A549 (cell line): ENCODE measurements around the gene TMTC2. TPM values are rescaled to one million over a fixed set of nuclear protein-coding genes. Genes with fewer than 3 reads are reported as not detected.

Experiments
- ATAC-seq, 2 experiments: fragments of 200-7000 bp in 1 of 2; fragments of >200 bp in 1 of 2; cut with Nextera tagmentation in 1 of 2; cut with Tn5 transposase in 1 of 2; 3 replicates each; pipeline versions ENCODE4 v1.8.0 to v1.9.1; 2018 to 2020; ENCODE audit warnings: mild to moderate bottlenecking in 1 of 2, moderate library complexity in 1 of 2
- CTCF ChIA-PET: fragments of 300-600 bp; sonication (Branson Sonifier 250); formaldehyde crosslinking; extraction: SDS; loops from one replicate; lab custom pipeline; 2021; ENCODE audit warnings: antibody characterized with exemption, inconsistent platforms; lab: Yijun Ruan, JAX
- POLR2A ChIA-PET: fragments of 350-600 bp; formaldehyde crosslinking; extraction: SDS; loops from one replicate; lab custom pipeline; 2021; ENCODE audit warnings: antibody characterized with exemption, inconsistent platforms; lab: Yijun Ruan, JAX
- DNase-seq, 2 experiments: peaks; one replicate each; pipeline versions ENCODE4 v3.0.0 to v3.0.0-alpha.2; 2011 to 2016; ENCODE audit warnings: low read depth in 1 of 2, low spot score in 1 of 2
- FAIRE-seq: peaks from 2 replicates; lab custom pipeline; 2011; peaks lifted over from hg19 to GRCh38; lab: Jason Lieb, UNC
- H3K27ac ChIP-seq, 2 experiments: fragments of >200 bp; sonication (Bioruptor Twin); formaldehyde crosslinking; 3 replicates each; pipeline ENCODE4 v1.5.1; 2016 to 2017
- H3K4me1 ChIP-seq: fragments of >200 bp; sonication (Bioruptor Twin); formaldehyde crosslinking; 3 replicates; pipeline ENCODE4 v1.6.1; 2016
- H3K4me2 ChIP-seq: fragments of >200 bp; sonication (Bioruptor Twin); formaldehyde crosslinking; 3 replicates; pipeline ENCODE4 v1.6.1; 2016
- H3K4me3 ChIP-seq: fragments of >200 bp; sonication (Bioruptor Twin); formaldehyde crosslinking; 3 replicates; pipeline ENCODE4 v1.5.1; 2016
- H3K9me3 ChIP-seq: fragments of >200 bp; sonication (Bioruptor Twin); formaldehyde crosslinking; 3 replicates; pipeline ENCODE4 v1.6.1; 2016
- ATOH8 ChIP-seq: fragments of 250-450 bp; sonication (Bioruptor Pico); IDR thresholded peaks from 2 replicates; pipeline ENCODE4 v1.5.0; 2020; ENCODE audit warnings: low read depth, mild to moderate bottlenecking, moderate library complexity
- CBX2 ChIP-seq: fragments of 200-600 bp; sonication (generic); IDR thresholded peaks from 2 replicates; pipeline ENCODE4 v1.6.1; 2016; ENCODE audit warnings: low read depth, mild to moderate bottlenecking, borderline replicate concordance
- CBX8 ChIP-seq: fragments of 200-600 bp; sonication (generic); IDR thresholded peaks from 2 replicates; pipeline ENCODE4 v1.6.1; 2016
- CEBPB ChIP-seq, 2 experiments: fragments of >200 bp in 1 of 2; sonication (Bioruptor Twin) in 1 of 2; formaldehyde crosslinking in 1 of 2; IDR thresholded peaks; 2 replicates each; pipeline ENCODE4 v1.6.1; 2012 to 2016
- CHD2 ChIP-seq: fragments of 150-350 bp; IDR thresholded peaks from 2 replicates; pipeline ENCODE4 v1.6.1; 2014; ENCODE audit warnings: low read length; ENCODE audit not compliant: partially characterized antibody
- EHF ChIP-seq: fragments of 250-450 bp; sonication (Bioruptor Pico); IDR thresholded peaks from 2 replicates; pipeline ENCODE4 v1.5.0; 2020; ENCODE audit warnings: mild to moderate bottlenecking
- EP300 ChIP-seq, 2 experiments: fragments of >200 bp; sonication (Bioruptor Twin); formaldehyde crosslinking; IDR thresholded peaks; 2 replicates in 1 of 2; 3 replicates in 1 of 2; pipeline ENCODE4 v1.6.1; 2016 to 2017
- FOXS1 ChIP-seq: fragments of 250-450 bp; sonication (Bioruptor Pico); IDR thresholded peaks from 2 replicates; pipeline ENCODE4 v1.5.0; 2020; ENCODE audit warnings: mild to moderate bottlenecking, moderate library complexity
- HMGXB4 ChIP-seq: fragments of 250-450 bp; sonication (Bioruptor Pico); IDR thresholded peaks from 2 replicates; pipeline ENCODE4 v1.5.0; 2021; ENCODE audit warnings: mild to moderate bottlenecking, moderate library complexity, borderline replicate concordance
- HOXB13 ChIP-seq: fragments of 250-450 bp; sonication (Bioruptor Pico); IDR thresholded peaks from 2 replicates; pipeline ENCODE4 v1.5.0; 2020; ENCODE audit warnings: low read depth, mild to moderate bottlenecking, moderate library complexity
- KDM1A ChIP-seq: fragments of 200-600 bp; sonication (generic); IDR thresholded peaks from 2 replicates; pipeline ENCODE4 v1.6.1; 2016; ENCODE audit warnings: low read depth, mild to moderate bottlenecking
- KDM5A ChIP-seq: fragments of 200-600 bp; sonication (generic); IDR thresholded peaks from 2 replicates; pipeline ENCODE4 v1.6.1; 2016; ENCODE audit warnings: antibody characterized with exemption, mild to moderate bottlenecking
- MAX ChIP-seq: IDR thresholded peaks from 2 replicates; pipeline ENCODE4 v1.6.1; 2012
- PHF8 ChIP-seq: fragments of 200-600 bp; sonication (generic); IDR thresholded peaks from 2 replicates; pipeline ENCODE4 v1.6.1; 2016; ENCODE audit warnings: low read depth, mild to moderate bottlenecking, antibody characterized with exemption, moderate library complexity, borderline replicate concordance
- POLR2AphosphoS2 ChIP-seq: conservative IDR thresholded peaks from 2 replicates; pipeline ENCODE4 v1.6.1; 2012; ENCODE audit warnings: low read length, improper control_type of control experiment, inconsistent platforms
- RCOR1 ChIP-seq: fragments of 150-350 bp; IDR thresholded peaks from 2 replicates; pipeline ENCODE4 v1.6.1; 2014; ENCODE audit warnings: antibody characterized with exemption, low read length, low read depth
- REST ChIP-seq: fragments of 200-600 bp; sonication (generic); IDR thresholded peaks from 2 replicates; pipeline ENCODE4 v1.6.1; 2016; ENCODE audit warnings: antibody characterized with exemption, mild to moderate bottlenecking, moderate library complexity
- ZNF302 ChIP-seq: fragments of 250-450 bp; sonication (Bioruptor Pico); IDR thresholded peaks from 2 replicates; pipeline ENCODE4 v1.9.0; 2021; ENCODE audit warnings: inconsistent platforms, mild to moderate bottlenecking, moderate library complexity
- WGBS: methylation state at CpG from one replicate; pipeline ENCODE4 v1.1.6; 2017; ENCODE audit errors: missing lambda C conversion rate; 5-methylcytosine and 5-hydroxymethylcytosine counted together
- polyA plus RNA-seq, 4 experiments: library from polyadenylated mRNA; depleted of rRNA in 3 of 4; stranded (reverse); fragments of >200 nt; fragmentation: RNase III in 1 of 4; extraction: RNeasy Plus Mini Kit Qiagen cat#74134 plus additional on column Dnase treatment in 1 of 4; gene quantifications; 2 replicates in 3 of 4; 3 replicates in 1 of 4; pipeline ENCODE4 v1.2.3, GENCODE V29; 2011 to 2017
- TF ChIP-seq, protein P1 (sequence below): fragments of 150-350 bp; IDR thresholded peaks from 2 replicates; pipeline ENCODE4 v1.6.1; 2014; ENCODE audit warnings: low read depth, mild to moderate bottlenecking, low read length
- TF ChIP-seq, protein P2 (sequence below): fragments of >200 bp; sonication (Bioruptor Twin); formaldehyde crosslinking; IDR thresholded peaks from 2 replicates; pipeline ENCODE4 v1.6.1; 2016
- TF ChIP-seq, protein P3 (sequence below): fragments of >200 bp; sonication (Bioruptor Twin); formaldehyde crosslinking; IDR thresholded peaks from 3 replicates; pipeline ENCODE4 v1.6.1; 2016

Gene TMTC2
- polyA plus RNA-seq, 2 of the 4 experiments (the other 2 are of a cell fraction) = 1.8 to 5.3 TPM

DNA sequence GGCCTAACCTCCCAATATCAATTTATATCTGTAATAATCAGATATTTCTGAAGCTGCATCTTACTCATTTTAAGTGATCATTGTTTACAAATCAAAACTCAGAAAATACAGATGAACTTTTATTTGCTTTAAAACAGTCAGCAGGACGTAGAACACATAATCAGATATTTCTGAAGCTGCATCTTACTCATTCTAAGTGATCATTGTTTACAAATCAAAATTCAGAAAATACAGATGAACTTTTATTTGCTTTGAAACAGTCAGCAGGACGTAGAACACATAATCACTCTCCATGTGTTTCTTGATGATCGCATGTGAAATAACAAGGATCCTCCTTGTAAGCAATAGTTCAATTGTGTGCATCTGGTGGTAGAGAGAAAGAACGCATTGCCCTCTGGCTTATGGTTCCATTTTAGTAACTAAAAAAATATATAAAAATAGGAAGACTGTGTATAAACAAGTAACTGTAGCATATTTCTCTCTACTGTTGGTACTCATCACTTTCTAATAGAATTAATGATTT lies 15.0 kb upstream of the TMTC2 start (continued):
- TF ChIP-seq, protein P1, sequence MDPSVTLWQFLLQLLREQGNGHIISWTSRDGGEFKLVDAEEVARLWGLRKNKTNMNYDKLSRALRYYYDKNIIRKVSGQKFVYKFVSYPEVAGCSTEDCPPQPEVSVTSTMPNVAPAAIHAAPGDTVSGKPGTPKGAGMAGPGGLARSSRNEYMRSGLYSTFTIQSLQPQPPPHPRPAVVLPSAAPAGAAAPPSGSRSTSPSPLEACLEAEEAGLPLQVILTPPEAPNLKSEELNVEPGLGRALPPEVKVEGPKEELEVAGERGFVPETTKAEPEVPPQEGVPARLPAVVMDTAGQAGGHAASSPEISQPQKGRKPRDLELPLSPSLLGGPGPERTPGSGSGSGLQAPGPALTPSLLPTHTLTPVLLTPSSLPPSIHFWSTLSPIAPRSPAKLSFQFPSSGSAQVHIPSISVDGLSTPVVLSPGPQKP = no peak
- TF ChIP-seq EP300 (IDR thresholded peaks at IDR 0.05) (no peak), KDM1A (no peak)

GRCh38 chr12:82672811-82673495 lies 13.8 kb upstream of the TMTC2 start:
- FAIRE-seq (no peak), ATAC-seq (no peak), DNase-seq (no peak)
- H3K4me3 ChIP-seq = no peak overlapping the region
- 50% methylated on average over 4 of the region's 4 CpGs for WGBS
- CTCF ChIA-PET = interaction anchor here (1.4 kb wide), 1 partner anchor 13 kb away, joined by 3 read pairs; no protein-coding TSS in a partner anchor
- H3K4me1 ChIP-seq = no peaks in the 10 kb centered on the region
- H3K27ac ChIP-seq = no peak overlapping the region
- TF ChIP-seq HOXB13 (CRISPR knock-in tag) = no peak
- TF ChIP-seq, protein P1 = no peak
- no peak for TF ChIP-seq MAX
- no peak for TF ChIP-seq FOXS1 (CRISPR knock-in tag)
- no peak for TF ChIP-seq RCOR1
- TF ChIP-seq ATOH8 = no peak
- TF ChIP-seq CHD2 = no peak
- TF ChIP-seq POLR2AphosphoS2 = no peak
- no peak for TF ChIP-seq KDM5A
- TF ChIP-seq, protein P2, sequence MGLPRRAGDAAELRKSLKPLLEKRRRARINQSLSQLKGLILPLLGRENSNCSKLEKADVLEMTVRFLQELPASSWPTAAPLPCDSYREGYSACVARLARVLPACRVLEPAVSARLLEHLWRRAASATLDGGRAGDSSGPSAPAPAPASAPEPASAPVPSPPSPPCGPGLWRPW = no peak
- no peak for TF ChIP-seq CEBPB (IDR thresholded peaks at IDR 0.05)
- TF ChIP-seq HMGXB4 (CRISPR knock-in tag) = no peak
- TF ChIP-seq ZNF302 (CRISPR knock-in tag) = no peak
- no peak for TF ChIP-seq CBX8
- no peak for TF ChIP-seq PHF8
- H3K4me2 ChIP-seq = no peak overlapping the region
- H3K9me3 ChIP-seq = no peaks in the 10 kb centered on the region
- POLR2A ChIA-PET = no interaction called here

GRCh38 chr12:82673698-82674097 lies 13.0 kb upstream of the TMTC2 start:
- H3K27ac ChIP-seq = no peak overlapping the region
- H3K9me3 ChIP-seq = no peaks in the 10 kb centered on the region
- CTCF ChIA-PET = interaction anchor here (1.4 to 3.4 kb wide), 2 partner anchors 12 to 14 kb away, joined by 3 to 27 read pairs; partner anchors contain the start of gene TMTC2
- POLR2A ChIA-PET = no interaction called here
- FAIRE-seq = peak; percentile 43
- 70% methylated on average over 1 of the region's 1 CpG for WGBS
- no peak overlapping the region for H3K4me3 ChIP-seq
- ATAC-seq = no peak
- no peaks in the 10 kb centered on the region for H3K4me1 ChIP-seq
- H3K4me2 ChIP-seq = no peak overlapping the region
- DNase-seq = no peak
- TF ChIP-seq CBX2 (no peak), CEBPB (IDR thresholded peaks at IDR 0.05) (no peak), EHF (no peak), ATOH8 (no peak), REST (no peak), POLR2AphosphoS2 (no peak)
- TF ChIP-seq, protein P3, sequence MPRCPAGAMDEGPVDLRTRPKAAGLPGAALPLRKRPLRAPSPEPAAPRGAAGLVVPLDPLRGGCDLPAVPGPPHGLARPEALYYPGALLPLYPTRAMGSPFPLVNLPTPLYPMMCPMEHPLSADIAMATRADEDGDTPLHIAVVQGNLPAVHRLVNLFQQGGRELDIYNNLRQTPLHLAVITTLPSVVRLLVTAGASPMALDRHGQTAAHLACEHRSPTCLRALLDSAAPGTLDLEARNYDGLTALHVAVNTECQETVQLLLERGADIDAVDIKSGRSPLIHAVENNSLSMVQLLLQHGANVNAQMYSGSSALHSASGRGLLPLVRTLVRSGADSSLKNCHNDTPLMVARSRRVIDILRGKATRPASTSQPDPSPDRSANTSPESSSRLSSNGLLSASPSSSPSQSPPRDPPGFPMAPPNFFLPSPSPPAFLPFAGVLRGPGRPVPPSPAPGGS = no peak
